Natural killer cell (primary cell): ENCODE data around the gene MCM7. TPM values are rescaled to one million over a fixed set of nuclear protein-coding genes. Genes with fewer than 3 reads are reported as not detected.

Experiments
- ATAC-seq, 3 donors: fragments of 150-1000 bp in 2 of 3; fragments of 200-7000 bp in 1 of 3; cut with Tn5 transposase; 1 replicate in 1 of 3; 2 replicates in 2 of 3; pipeline ENCODE4 v1.10.0; 2021; ENCODE audit warnings: mild to moderate bottlenecking in 2 of 3, moderate library complexity in 2 of 3
- DNase-seq, 2 donors: peaks; one replicate each; pipeline versions ENCODE4 v3.0.0 to v3.0.0-alpha.2; 2013 to 2021; ENCODE audit warnings: mixed read lengths in 1 of 2
- H3K27ac ChIP-seq: one replicate; pipeline ENCODE4 v1.5.1; 2013; ENCODE audit warnings: mild to moderate bottlenecking, low read length
- H3K27me3 ChIP-seq: one replicate; pipeline ENCODE4 v1.6.1; 2013; ENCODE audit warnings: low read length; ENCODE audit not compliant: control insufficient read depth, insufficient read depth
- H3K36me3 ChIP-seq: one replicate; pipeline ENCODE4 v1.6.1; 2013; ENCODE audit warnings: low read length; ENCODE audit not compliant: control insufficient read depth, insufficient read depth
- H3K4me1 ChIP-seq: one replicate; pipeline ENCODE4 v1.6.1; 2013; ENCODE audit warnings: low read length; ENCODE audit not compliant: control insufficient read depth, insufficient read depth
- H3K4me3 ChIP-seq: one replicate; pipeline ENCODE4 v1.5.1; 2013; ENCODE audit warnings: low read length
- H3K9me3 ChIP-seq: one replicate; pipeline ENCODE4 v1.6.1; 2013; ENCODE audit warnings: low read length; ENCODE audit not compliant: control insufficient read depth, insufficient read depth
- H3K27ac Mint-ChIP-seq, 2 donors: one replicate each; pipeline ENCODE4 v1.8.0; 2022; ENCODE audit warnings: mild to moderate bottlenecking in 2 of 2, mixed read lengths in 2 of 2, moderate library complexity in 1 of 2
- H3K27me3 Mint-ChIP-seq, 2 donors: one replicate each; pipeline ENCODE4 v1.8.0; 2022; ENCODE audit warnings: low read depth in 2 of 2, mixed read lengths in 2 of 2
- H3K36me3 Mint-ChIP-seq: one replicate; pipeline ENCODE4 v1.8.0; 2022; ENCODE audit warnings: mixed read lengths
- H3K4me1 Mint-ChIP-seq, 2 donors: one replicate each; pipeline ENCODE4 v1.8.0; 2022; ENCODE audit warnings: mixed read lengths in 2 of 2
- H3K4me3 Mint-ChIP-seq: one replicate; pipeline ENCODE4 v1.8.0; 2022; ENCODE audit warnings: mild to moderate bottlenecking, moderate library complexity, mixed read lengths
- H3K9me3 Mint-ChIP-seq, 2 donors: one replicate each; pipeline ENCODE4 v1.8.0; 2022; ENCODE audit warnings: mixed read lengths in 2 of 2
- WGBS: methylation state at CpG from one replicate; pipeline ENCODE4 v1.1.7; 2013; ENCODE audit warnings: missing lambda C conversion rate; ENCODE audit not compliant: insufficient coverage; 5-methylcytosine and 5-hydroxymethylcytosine counted together
- intact Hi-C: fragments of 100-400 bp; cut with micrococcal nuclease; formaldehyde crosslinking; loops from one replicate; pipeline ENCODE4 v1.14.2; 2022
- total RNA-seq, 4 donors: library from RNA; stranded (reverse); fragments of 120-200 nt in 1 of 4; gene quantifications; one replicate each; pipeline versions ENCODE4 v1.2.3 to v1.2.4, GENCODE V29; 2013 to 2022
- TF ChIP-seq, protein P1 (sequence below): fragments of 200-600 bp; IDR thresholded peaks from one replicate; pipeline ENCODE4 v1.8.0; 2022; ENCODE audit warnings: antibody characterized with exemption

The MCM7 gene
- total RNA-seq, 3 donors from 2014 or later (not counting 1 experiment from before 2014, with no cell fraction given): 112 to 214 (median 137) TPM

DNA sequence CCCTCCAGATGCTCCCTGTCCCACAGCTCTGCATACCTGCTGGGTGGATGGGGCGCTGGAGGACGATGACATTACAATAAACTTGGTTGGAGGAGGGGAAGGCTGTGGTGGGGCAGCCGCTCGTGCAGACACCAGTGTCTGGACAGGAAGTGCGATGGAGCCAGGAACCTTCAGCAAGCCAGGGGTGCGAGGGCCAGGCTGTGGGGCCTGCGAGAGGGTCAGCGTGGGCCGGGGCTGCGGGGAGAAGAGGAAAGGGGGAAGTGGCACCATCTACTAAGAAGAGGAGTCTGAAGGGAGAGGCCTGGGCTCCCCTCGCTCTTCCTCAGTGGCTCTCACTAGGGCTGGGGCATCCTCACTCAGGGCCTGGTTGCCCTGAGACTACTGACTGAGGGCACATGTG lies 6.7 kb upstream of the MCM7 start:
- Mint-ChIP-seq H3K36me3 (no peaks in the 10 kb centered on the region), H3K4me1 (peaks cover 0 to 5% of the 10 kb centered on the region in 2 donors), H3K27me3 (no peaks in the 10 kb centered on the region), H3K4me3 (no peak overlapping the region), H3K9me3 (no peaks in the 10 kb centered on the region), H3K27ac (no peak overlapping the region)
- DNase-seq (no peak), ATAC-seq (no peak)
- intact Hi-C loops: loop anchor here (10.0 kb wide), 1 partner anchor 567 kb away; the partner anchor contains the start of gene GNB2
- TF ChIP-seq, protein P1, sequence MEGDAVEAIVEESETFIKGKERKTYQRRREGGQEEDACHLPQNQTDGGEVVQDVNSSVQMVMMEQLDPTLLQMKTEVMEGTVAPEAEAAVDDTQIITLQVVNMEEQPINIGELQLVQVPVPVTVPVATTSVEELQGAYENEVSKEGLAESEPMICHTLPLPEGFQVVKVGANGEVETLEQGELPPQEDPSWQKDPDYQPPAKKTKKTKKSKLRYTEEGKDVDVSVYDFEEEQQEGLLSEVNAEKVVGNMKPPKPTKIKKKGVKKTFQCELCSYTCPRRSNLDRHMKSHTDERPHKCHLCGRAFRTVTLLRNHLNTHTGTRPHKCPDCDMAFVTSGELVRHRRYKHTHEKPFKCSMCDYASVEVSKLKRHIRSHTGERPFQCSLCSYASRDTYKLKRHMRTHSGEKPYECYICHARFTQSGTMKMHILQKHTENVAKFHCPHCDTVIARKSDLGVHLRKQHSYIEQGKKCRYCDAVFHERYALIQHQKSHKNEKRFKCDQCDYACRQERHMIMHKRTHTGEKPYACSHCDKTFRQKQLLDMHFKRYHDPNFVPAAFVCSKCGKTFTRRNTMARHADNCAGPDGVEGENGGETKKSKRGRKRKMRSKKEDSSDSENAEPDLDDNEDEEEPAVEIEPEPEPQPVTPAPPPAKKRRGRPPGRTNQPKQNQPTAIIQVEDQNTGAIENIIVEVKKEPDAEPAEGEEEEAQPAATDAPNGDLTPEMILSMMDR: no peak
- Histone ChIP-seq H3K9me3 (no peaks in the 10 kb centered on the region), H3K27me3 (no peaks in the 10 kb centered on the region), H3K4me3 (no peak overlapping the region), H3K4me1 (no peaks in the 10 kb centered on the region), H3K27ac (no peak overlapping the region), H3K36me3 (peaks cover 43% of the 10 kb centered on the region)
- 90% methylated on average over 11 of the region's 11 CpGs for WGBS

DNA sequence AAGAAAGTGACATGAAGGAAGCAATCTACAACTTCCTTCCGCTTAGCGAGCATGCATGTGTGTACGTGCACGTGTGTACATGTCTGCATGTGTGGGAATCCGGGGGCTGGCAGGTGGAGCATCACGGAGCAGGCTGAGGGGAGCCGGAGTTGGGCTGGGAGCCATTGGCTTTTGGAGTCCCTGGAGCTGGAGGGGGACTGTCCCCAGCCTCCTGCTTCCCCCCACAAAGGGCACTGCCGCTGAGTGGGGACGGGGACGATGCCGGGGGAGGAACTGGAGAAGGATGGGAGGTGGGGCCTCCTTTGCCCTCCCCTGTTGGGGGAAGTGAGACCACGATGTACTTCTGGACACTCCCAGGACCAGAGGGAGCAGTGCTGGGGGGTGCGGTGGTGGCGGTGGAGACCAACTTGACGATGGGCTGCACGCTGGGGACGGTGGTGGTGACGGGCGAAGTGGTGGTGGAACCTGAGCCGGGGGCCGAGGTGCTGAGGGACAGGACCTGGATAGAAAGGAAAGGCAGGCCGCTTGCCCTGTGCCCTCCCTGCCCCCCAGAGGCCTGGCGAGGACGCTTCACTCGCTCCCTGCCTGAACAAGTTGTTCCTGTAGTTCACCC lies 6.0 kb upstream of the MCM7 start:
- Histone ChIP-seq H3K9me3 (no peaks in the 10 kb centered on the region), H3K27ac (no peak overlapping the region), H3K36me3 (peaks cover 39% of the 10 kb centered on the region), H3K4me1 (peaks cover 5% of the 10 kb centered on the region), H3K4me3 (no peak overlapping the region), H3K27me3 (no peaks in the 10 kb centered on the region)
- TF ChIP-seq, protein P1: no peak
- Mint-ChIP-seq H3K4me3 (no peak overlapping the region), H3K27me3 (no peaks in the 10 kb centered on the region), H3K9me3 (no peaks in the 10 kb centered on the region), H3K36me3 (no peaks in the 10 kb centered on the region), H3K4me1 (peaks cover 0 to 10% of the 10 kb centered on the region in 2 donors), H3K27ac (no peak overlapping the region)
- DNase-seq (no peak), ATAC-seq (no peak)
- intact Hi-C loops: loop anchor here (10.0 kb wide), 1 partner anchor 568 kb away; the partner anchor contains the start of gene GNB2
- WGBS: 95% methylated on average over 25 of the region's 25 CpGs

DNA sequence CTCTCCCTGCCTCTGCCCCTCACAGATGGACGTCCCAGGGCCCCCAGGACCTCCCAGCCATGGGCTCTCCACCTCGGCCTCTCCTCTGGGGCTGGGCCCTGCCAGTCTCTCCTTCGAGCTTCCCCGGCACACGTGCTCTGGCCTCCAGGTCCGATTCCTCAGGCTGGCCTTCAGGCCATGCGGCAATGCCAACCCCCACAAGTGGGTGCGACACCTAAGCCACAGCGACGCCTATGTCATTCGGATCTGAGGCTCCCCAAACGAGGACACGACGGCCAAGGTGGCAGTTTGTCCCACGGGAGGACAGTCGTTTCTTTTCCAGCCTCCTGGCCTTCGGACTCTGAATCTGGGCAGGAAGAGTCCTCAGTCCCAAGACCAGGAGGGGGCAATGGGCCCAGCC lies 5.4 kb upstream of the MCM7 start:
- Histone ChIP-seq H3K9me3 (no peaks in the 10 kb centered on the region), H3K27me3 (no peaks in the 10 kb centered on the region), H3K4me3 (no peak overlapping the region), H3K27ac (no peak overlapping the region), H3K4me1 (peaks cover 10% of the 10 kb centered on the region), H3K36me3 (peaks cover 33% of the 10 kb centered on the region)
- 87% methylated on average over 17 of the region's 17 CpGs for WGBS
- Mint-ChIP-seq H3K27ac (no peak overlapping the region), H3K36me3 (no peaks in the 10 kb centered on the region), H3K27me3 (no peaks in the 10 kb centered on the region), H3K4me1 (peaks cover under 1 to 11% of the 10 kb centered on the region in 2 donors), H3K4me3 (no peak overlapping the region), H3K9me3 (no peaks in the 10 kb centered on the region)
- no peak for ATAC-seq
- intact Hi-C loops: loop anchor here (10.0 kb wide), 1 partner anchor 568 kb away; the partner anchor contains the start of gene GNB2
- TF ChIP-seq, protein P1: no peak
- no peak for DNase-seq

DNA sequence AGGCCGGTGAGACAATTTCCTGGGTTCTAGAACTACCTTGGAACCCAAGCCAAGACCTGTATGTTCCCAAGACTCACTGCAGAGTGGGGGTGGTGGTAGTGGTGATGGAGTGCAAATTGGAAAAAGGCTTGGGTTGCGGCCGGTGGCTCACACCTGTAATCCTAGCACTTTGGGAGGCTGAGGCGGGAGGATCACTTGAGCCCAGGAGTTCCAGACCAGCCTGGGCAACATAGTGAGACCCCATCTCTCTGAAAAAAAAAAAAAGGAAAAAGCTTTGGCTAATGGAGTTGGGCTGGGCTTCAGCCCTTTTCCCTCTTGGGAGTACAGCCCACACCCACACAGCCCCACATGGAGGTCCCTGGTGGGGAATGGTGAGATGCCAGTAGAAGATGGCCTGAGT lies 4.3 kb upstream of the MCM7 start:
- TF ChIP-seq, protein P1: no peak
- H3K36me3 Mint-ChIP-seq: no peaks in the 10 kb centered on the region
- Histone ChIP-seq H3K9me3 (no peaks in the 10 kb centered on the region), H3K4me3 (no peak overlapping the region), H3K36me3 (peaks cover 25% of the 10 kb centered on the region), H3K27me3 (no peaks in the 10 kb centered on the region), H3K27ac (no peak overlapping the region), H3K4me1 (peaks cover 15% of the 10 kb centered on the region)
- no peak overlapping the region for H3K4me3 Mint-ChIP-seq
- H3K4me1 Mint-ChIP-seq: peaks cover 7 to 19% of the 10 kb centered on the region in 2 donors
- no peak overlapping the region for H3K27ac Mint-ChIP-seq
- no peak for DNase-seq
- intact Hi-C loops: loop anchor here (10.0 kb wide), 1 partner anchor 569 kb away; the partner anchor contains the start of gene GNB2
- WGBS: 99% methylated on average over 4 of the region's 4 CpGs
- no peaks in the 10 kb centered on the region for H3K27me3 Mint-ChIP-seq
- H3K9me3 Mint-ChIP-seq: no peaks in the 10 kb centered on the region
- no peak for ATAC-seq
